HepG2 (cell line): ENCODE data around the gene MRPL18. TPM values are rescaled to one million over a fixed set of nuclear protein-coding genes. Genes with fewer than 3 reads are reported as not detected.

ENCODE experiments used
- CBX2 ChIP-seq, 2 experiments: fragments of 200-600 bp in 1 of 2; sonication (generic); formaldehyde crosslinking in 1 of 2; IDR thresholded peaks; 2 replicates each; pipeline versions ENCODE4 v1.7.0 to v1.8.1; 2018 to 2022; ENCODE audit warnings: low read depth in 2 of 2, low read length in 1 of 2, mild to moderate bottlenecking in 1 of 2, missing genetic modification reagents in 1 of 2
- CEBPZ ChIP-seq: IDR thresholded peaks from 2 replicates; pipeline ENCODE4 v1.6.1; 2012; ENCODE audit warnings: low read length, improper control_type of control experiment
- FOXA3 ChIP-seq: IDR thresholded peaks from 2 replicates; pipeline ENCODE4 v1.6.1; 2016; ENCODE audit warnings: missing genetic modification reagents, missing compliant biosample characterization
- FOXO1 ChIP-seq: sonication (generic); formaldehyde crosslinking; IDR thresholded peaks from 2 replicates; pipeline ENCODE4 v1.4.0; 2020; ENCODE audit warnings: missing genetic modification reagents
- KAT7 ChIP-seq: IDR thresholded peaks from 2 replicates; pipeline ENCODE4 v1.6.1; 2018; ENCODE audit warnings: borderline replicate concordance, missing compliant biosample characterization
- NR2C2 ChIP-seq: sonication (generic); formaldehyde crosslinking; IDR thresholded peaks from 2 replicates; pipeline ENCODE4 v1.4.0; 2020; ENCODE audit warnings: missing genetic modification reagents, mild to moderate bottlenecking, moderate library complexity, borderline replicate concordance
- PITX1 ChIP-seq: sonication (generic); formaldehyde crosslinking; IDR thresholded peaks from 2 replicates; pipeline ENCODE4 v1.5.1; 2020; ENCODE audit warnings: mild to moderate bottlenecking, missing genetic modification reagents
- POLR2A ChIP-seq, 2 experiments: IDR thresholded peaks; 2 replicates each; pipeline ENCODE4 v1.6.1; 2011; ENCODE audit warnings: low read depth in 2 of 2, low read length in 2 of 2, mild to moderate bottlenecking in 1 of 2, moderate library complexity in 1 of 2; ENCODE audit not compliant: insufficient read depth in 1 of 2
- SALL2 ChIP-seq: sonication (generic); formaldehyde crosslinking; IDR thresholded peaks from 2 replicates; pipeline ENCODE4 v1.8.1; 2023; ENCODE audit warnings: mild to moderate bottlenecking, missing genetic modification reagents, inconsistent platforms
- SCMH1 ChIP-seq: sonication (generic); formaldehyde crosslinking; IDR thresholded peaks from 2 replicates; pipeline ENCODE4 v1.9.0; 2021; ENCODE audit warnings: missing genetic modification reagents, mild to moderate bottlenecking, borderline replicate concordance
- SP1 ChIP-seq, 2 experiments: fragments of 450-650 bp in 1 of 2; sonication (generic) in 1 of 2; formaldehyde crosslinking in 1 of 2; IDR thresholded peaks; 2 replicates each; pipeline versions ENCODE4 v1.4.0 to v1.6.1; 2016 to 2020; ENCODE audit warnings: missing genetic modification reagents in 1 of 2
- TAF1 ChIP-seq: sonication (generic); formaldehyde crosslinking; IDR thresholded peaks from 2 replicates; pipeline ENCODE4 v1.4.0; 2020; ENCODE audit warnings: missing genetic modification reagents
- TBL1XR1 ChIP-seq: fragments of 150-350 bp; IDR thresholded peaks from 2 replicates; pipeline ENCODE4 v1.6.1; 2014; ENCODE audit warnings: borderline replicate concordance, low read length; ENCODE audit not compliant: partially characterized antibody
- TP53 ChIP-seq: sonication (generic); formaldehyde crosslinking; conservative IDR thresholded peaks from 2 replicates; pipeline ENCODE4 v1.4.0; 2020; ENCODE audit warnings: missing genetic modification reagents
- ZNF383 ChIP-seq: sonication (generic); formaldehyde crosslinking; IDR thresholded peaks from 2 replicates; pipeline ENCODE4 v1.4.0; 2020; ENCODE audit warnings: missing genetic modification reagents, mild to moderate bottlenecking, borderline replicate concordance
- ZNF761 ChIP-seq: sonication (generic); formaldehyde crosslinking; conservative IDR thresholded peaks from 2 replicates; pipeline ENCODE4 v1.4.0; 2020; ENCODE audit warnings: mild to moderate bottlenecking, missing genetic modification reagents
- ZNF766 ChIP-seq: sonication (generic); formaldehyde crosslinking; IDR thresholded peaks from 2 replicates; pipeline ENCODE4 v1.5.0; 2020; ENCODE audit warnings: missing genetic modification reagents, borderline replicate concordance
- polyA plus RNA-seq, 8 experiments: library from polyadenylated mRNA; depleted of rRNA in 3 of 8; stranded (reverse) in 7 of 8; unstranded in 1 of 8; fragments of >200 nt; fragmentation: Illumina TruSeq in 4 of 8; extraction: Trizol in 4 of 8; gene quantifications; 2 replicates each; pipeline versions ENCODE4 v1.2.1 to v1.2.3, GENCODE V29; 2011 to 2016; ENCODE audit warnings: low read depth in 4 of 8, missing spikeins in 1 of 8, mixed read lengths in 1 of 8; ENCODE audit not compliant: insufficient read depth in 1 of 8
- total RNA-seq, 5 experiments: library from RNA; depleted of rRNA; stranded (reverse); fragments of >200 nt; fragmentation: Illumina TruSeq; extraction: Trizol; gene quantifications; 2 replicates each; pipeline ENCODE4 v1.2.3, GENCODE V29; 2016; ENCODE audit warnings: low read depth in 1 of 5
- TF ChIP-seq, protein P1 (sequence below): sonication (generic); formaldehyde crosslinking; IDR thresholded peaks from 2 replicates; pipeline ENCODE4 v1.4.0; 2020; ENCODE audit warnings: missing genetic modification reagents
- TF ChIP-seq, protein P2 (sequence below): sonication (generic); formaldehyde crosslinking; IDR thresholded peaks from 2 replicates; pipeline ENCODE4 v1.5.1; 2020; ENCODE audit warnings: missing genetic modification reagents, mild to moderate bottlenecking, borderline replicate concordance
- TF ChIP-seq, protein P3 (sequence below): sonication (generic); formaldehyde crosslinking; conservative IDR thresholded peaks from 2 replicates; pipeline ENCODE4 v1.4.0; 2020; ENCODE audit warnings: missing genetic modification reagents
- TF ChIP-seq, protein P4 (sequence below): IDR thresholded peaks from 2 replicates; pipeline ENCODE4 v1.6.1; 2016; ENCODE audit warnings: mild to moderate bottlenecking

MRPL18 gene
- total and polyA plus RNA-seq, 2 of the 13 experiments (the other 11 are each of a cell fraction or from before 2014, with no cell fraction given), result 85.6 to 176 TPM

- peak; percentile 9 for TF ChIP-seq TBL1XR1
- TF ChIP-seq POLR2A (IDR thresholded peaks at IDR 0.05; ENCODE audit: insufficient read depth in 1 of 2, low read depth in 2 of 2, low read length in 2 of 2), result peak; percentile 83 to 84
- TF ChIP-seq NR2C2 (CRISPR knock-in tag), result peak; percentile 97
- TF ChIP-seq, protein P1, sequence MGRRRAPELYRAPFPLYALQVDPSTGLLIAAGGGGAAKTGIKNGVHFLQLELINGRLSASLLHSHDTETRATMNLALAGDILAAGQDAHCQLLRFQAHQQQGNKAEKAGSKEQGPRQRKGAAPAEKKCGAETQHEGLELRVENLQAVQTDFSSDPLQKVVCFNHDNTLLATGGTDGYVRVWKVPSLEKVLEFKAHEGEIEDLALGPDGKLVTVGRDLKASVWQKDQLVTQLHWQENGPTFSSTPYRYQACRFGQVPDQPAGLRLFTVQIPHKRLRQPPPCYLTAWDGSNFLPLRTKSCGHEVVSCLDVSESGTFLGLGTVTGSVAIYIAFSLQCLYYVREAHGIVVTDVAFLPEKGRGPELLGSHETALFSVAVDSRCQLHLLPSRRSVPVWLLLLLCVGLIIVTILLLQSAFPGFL, result no peak
- TF ChIP-seq, protein P2, sequence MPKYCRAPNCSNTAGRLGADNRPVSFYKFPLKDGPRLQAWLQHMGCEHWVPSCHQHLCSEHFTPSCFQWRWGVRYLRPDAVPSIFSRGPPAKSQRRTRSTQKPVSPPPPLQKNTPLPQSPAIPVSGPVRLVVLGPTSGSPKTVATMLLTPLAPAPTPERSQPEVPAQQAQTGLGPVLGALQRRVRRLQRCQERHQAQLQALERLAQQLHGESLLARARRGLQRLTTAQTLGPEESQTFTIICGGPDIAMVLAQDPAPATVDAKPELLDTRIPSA (CRISPR knock-in tag), result 0 out of 2 replicates have a peak, but pooled peaks have one; percentile 65
- TF ChIP-seq KAT7 (CRISPR knock-in tag), result 0 out of 2 replicates have a peak, but pooled peaks have one; percentile 46
- TF ChIP-seq FOXA3 (CRISPR knock-in tag), result no peak
- TF ChIP-seq, protein P3, sequence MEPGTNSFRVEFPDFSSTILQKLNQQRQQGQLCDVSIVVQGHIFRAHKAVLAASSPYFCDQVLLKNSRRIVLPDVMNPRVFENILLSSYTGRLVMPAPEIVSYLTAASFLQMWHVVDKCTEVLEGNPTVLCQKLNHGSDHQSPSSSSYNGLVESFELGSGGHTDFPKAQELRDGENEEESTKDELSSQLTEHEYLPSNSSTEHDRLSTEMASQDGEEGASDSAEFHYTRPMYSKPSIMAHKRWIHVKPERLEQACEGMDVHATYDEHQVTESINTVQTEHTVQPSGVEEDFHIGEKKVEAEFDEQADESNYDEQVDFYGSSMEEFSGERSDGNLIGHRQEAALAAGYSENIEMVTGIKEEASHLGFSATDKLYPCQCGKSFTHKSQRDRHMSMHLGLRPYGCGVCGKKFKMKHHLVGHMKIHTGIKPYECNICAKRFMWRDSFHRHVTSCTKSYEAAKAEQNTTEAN (CRISPR knock-in tag), result no peak
- no peak for TF ChIP-seq PITX1 (CRISPR knock-in tag)
- no peak for TF ChIP-seq ZNF766 (CRISPR knock-in tag)
- TF ChIP-seq ZNF761 (CRISPR knock-in tag), result no peak
- peak; percentile 64; the same call in 1 of the 2 replicates for TF ChIP-seq SALL2
- no peak for TF ChIP-seq CEBPZ
- peak; percentile 26; the same call in 1 of the 2 replicates for TF ChIP-seq FOXO1 (CRISPR knock-in tag)
- no peak for TF ChIP-seq CBX2 (IDR thresholded peaks at IDR 0.05; ENCODE audit: low read depth, low read length)
- TF ChIP-seq CBX2 (CRISPR knock-in tag; IDR thresholded peaks at IDR 0.05; ENCODE audit: low read depth), result no peak
- TF ChIP-seq TP53 (CRISPR knock-in tag), result 0 out of 2 replicates have a peak, but pooled peaks have one; percentile 75
- TF ChIP-seq SCMH1 (CRISPR knock-in tag), result no peak
- no peak for TF ChIP-seq ZNF383 (CRISPR knock-in tag)
- peak; percentile 85 for TF ChIP-seq TAF1 (CRISPR knock-in tag)
- TF ChIP-seq, protein P4, sequence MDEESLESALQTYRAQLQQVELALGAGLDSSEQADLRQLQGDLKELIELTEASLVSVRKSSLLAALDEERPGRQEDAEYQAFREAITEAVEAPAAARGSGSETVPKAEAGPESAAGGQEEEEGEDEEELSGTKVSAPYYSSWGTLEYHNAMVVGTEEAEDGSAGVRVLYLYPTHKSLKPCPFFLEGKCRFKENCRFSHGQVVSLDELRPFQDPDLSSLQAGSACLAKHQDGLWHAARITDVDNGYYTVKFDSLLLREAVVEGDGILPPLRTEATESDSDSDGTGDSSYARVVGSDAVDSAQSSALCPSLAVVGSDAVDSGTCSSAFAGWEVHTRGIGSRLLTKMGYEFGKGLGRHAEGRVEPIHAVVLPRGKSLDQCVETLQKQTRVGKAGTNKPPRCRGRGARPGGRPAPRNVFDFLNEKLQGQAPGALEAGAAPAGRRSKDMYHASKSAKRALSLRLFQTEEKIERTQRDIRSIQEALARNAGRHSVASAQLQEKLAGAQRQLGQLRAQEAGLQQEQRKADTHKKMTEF (CRISPR knock-in tag), result peak; percentile 36; the same call in 1 of the 2 replicates
- TF ChIP-seq SP1 (IDR thresholded peaks at IDR 0.05), result no peak
- 0 out of 2 replicates have a peak, but pooled peaks have one; percentile 26 for TF ChIP-seq SP1 (CRISPR knock-in tag; IDR thresholded peaks at IDR 0.05)
Measured at GRCh38 chr6:159790149-159790955, at the start of gene MRPL18 (continued).
